C4-2B (cell line): ENCODE results near the gene TRPM7.

Source experiments
- ZFX ChIP-seq: fragments of 450-650 bp; IDR thresholded peaks from 2 replicates; pipeline ENCODE4 v1.6.1; 2017
- TF ChIP-seq, protein P1 (sequence below): fragments of 450-650 bp; conservative IDR thresholded peaks from 2 replicates; pipeline ENCODE4 v1.5.1; 2017; ENCODE audit warnings: mild to moderate bottlenecking

DNA sequence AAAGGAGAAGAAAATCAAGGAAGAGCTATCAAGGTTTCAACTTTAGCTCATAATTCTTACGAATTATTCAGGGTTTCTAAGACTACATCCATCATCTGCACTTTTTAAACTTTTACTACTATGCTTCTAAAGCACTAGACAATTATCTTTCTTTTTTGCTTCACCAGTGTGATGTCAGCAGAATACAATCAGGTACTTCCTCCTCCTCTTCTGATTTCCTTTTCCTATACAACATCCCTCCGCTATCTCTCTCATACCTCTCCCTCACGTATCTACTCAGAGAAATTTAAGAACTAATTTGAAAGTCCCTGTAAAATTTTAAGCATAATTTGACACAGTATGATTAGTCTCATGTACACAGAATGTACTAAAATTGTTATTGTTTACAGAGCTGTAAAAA is 92.8 kb downstream of the TRPM7 start:
- TF ChIP-seq, protein P1, sequence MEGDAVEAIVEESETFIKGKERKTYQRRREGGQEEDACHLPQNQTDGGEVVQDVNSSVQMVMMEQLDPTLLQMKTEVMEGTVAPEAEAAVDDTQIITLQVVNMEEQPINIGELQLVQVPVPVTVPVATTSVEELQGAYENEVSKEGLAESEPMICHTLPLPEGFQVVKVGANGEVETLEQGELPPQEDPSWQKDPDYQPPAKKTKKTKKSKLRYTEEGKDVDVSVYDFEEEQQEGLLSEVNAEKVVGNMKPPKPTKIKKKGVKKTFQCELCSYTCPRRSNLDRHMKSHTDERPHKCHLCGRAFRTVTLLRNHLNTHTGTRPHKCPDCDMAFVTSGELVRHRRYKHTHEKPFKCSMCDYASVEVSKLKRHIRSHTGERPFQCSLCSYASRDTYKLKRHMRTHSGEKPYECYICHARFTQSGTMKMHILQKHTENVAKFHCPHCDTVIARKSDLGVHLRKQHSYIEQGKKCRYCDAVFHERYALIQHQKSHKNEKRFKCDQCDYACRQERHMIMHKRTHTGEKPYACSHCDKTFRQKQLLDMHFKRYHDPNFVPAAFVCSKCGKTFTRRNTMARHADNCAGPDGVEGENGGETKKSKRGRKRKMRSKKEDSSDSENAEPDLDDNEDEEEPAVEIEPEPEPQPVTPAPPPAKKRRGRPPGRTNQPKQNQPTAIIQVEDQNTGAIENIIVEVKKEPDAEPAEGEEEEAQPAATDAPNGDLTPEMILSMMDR = no peak
- TF ChIP-seq ZFX = no peak
